ENCODE results near the gene NUDCD3.

Gene NUDCD3

DNA sequence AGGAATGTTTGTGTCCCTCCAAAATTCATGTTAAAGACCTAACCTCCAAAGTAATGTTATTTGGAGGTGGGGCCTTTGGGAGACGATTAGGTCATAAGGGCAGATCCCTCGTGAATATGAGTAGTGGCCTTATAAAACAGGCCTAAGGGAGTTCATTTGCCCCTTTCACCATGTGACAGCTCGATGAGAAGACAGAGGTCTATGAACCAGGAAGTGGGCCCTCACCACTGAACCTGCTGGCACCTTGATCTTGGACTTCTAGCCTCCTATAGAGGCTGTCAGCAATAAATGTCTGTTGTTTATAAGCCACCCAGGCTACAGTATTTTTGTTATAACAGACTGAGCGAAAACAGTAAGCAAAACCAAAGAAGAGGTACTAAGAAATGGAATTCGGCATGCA lies 14.1 kb downstream of the NUDCD3 start:
- peaks cover 11 to 27% of the 10 kb centered on the region in 2 experiments for H3K36me3 ChIP-seq (ENCODE audit: control insufficient read depth in 1 of 2, insufficient read depth in 2 of 2, low read length in 2 of 2)
- no peak overlapping the region for H2AFZ ChIP-seq (ENCODE audit: insufficient read depth, low read length, poor library complexity)
- H4K8ac ChIP-seq (ENCODE audit: low read depth, low read length) = no peak overlapping the region
- H3K79me1 ChIP-seq (ENCODE audit: low read length) = no peaks in the 10 kb centered on the region
- no peak overlapping the region for H2BK5ac ChIP-seq (ENCODE audit: low read depth, low read length, poor library complexity)
- no peaks in the 10 kb centered on the region for H3K79me2 ChIP-seq (ENCODE audit: control insufficient read depth, insufficient read depth, low read length, poor library complexity)
- H3K27ac ChIP-seq (ENCODE audit: low read depth, low read length) = no peak overlapping the region
- no peak overlapping the region for H3K18ac ChIP-seq (ENCODE audit: low read length)
- H4K91ac ChIP-seq (ENCODE audit: low read depth, low read length) = no peak overlapping the region
- no peak for DNase-seq
- peaks cover 0 to 3% of the 10 kb centered on the region in 2 experiments for H3K4me1 ChIP-seq (ENCODE audit: control insufficient read depth in 1 of 2, insufficient read depth in 2 of 2, low read length in 2 of 2)
- H3K9ac ChIP-seq (ENCODE audit: low read length) = no peak overlapping the region
- H3K23ac ChIP-seq (ENCODE audit: low read length) = no peak overlapping the region
- no peaks in the 10 kb centered on the region for H3K9me3 ChIP-seq (ENCODE audit: insufficient read depth, low read depth, low read length)
- H2BK120ac ChIP-seq (ENCODE audit: insufficient read depth, low read length, poor library complexity) = no peak overlapping the region
- no peak overlapping the region for H3K4ac ChIP-seq (ENCODE audit: low read depth, low read length)
- no peak overlapping the region for H4K12ac ChIP-seq (ENCODE audit: low read depth, low read length)
- H2AK5ac ChIP-seq (ENCODE audit: low read length) = no peak overlapping the region
- H3K14ac ChIP-seq (ENCODE audit: low read length) = no peak overlapping the region
- H3K27me3 ChIP-seq (ENCODE audit: insufficient read depth, low read length) = no peaks in the 10 kb centered on the region
- no peak overlapping the region for H3K4me2 ChIP-seq (ENCODE audit: low read length)
- H2BK12ac ChIP-seq (ENCODE audit: low read length) = no peak overlapping the region
- no CpG with 5 or more reads among the region's 5 CpGs for WGBS (ENCODE audit: extremely low coverage, insufficient coverage, insufficient read length)
- H3K4me3 ChIP-seq (ENCODE audit: low read depth, low read length) = no peak overlapping the region

DNA sequence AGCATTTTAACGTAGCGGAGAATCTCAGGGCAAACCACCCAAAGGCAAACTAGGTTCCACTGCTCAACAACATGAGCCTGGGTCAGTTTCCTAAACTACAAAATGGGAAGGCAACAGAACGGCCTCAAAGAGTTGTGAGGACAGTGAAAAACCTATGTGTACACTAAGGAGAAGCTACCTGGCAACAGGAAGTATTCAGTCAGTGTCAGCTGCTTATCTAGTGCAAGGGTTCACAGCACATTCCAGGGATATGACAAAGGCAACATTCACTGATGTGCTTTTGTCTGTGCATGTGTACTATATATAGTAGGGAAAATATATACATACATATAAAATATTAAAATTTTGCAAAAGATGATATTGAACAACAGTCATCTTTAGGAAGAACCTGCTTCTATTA lies 17.2 kb downstream of the NUDCD3 start:
- Histone ChIP-seq H3K79me2 (ENCODE audit: control insufficient read depth, insufficient read depth, low read length, poor library complexity) (no peaks in the 10 kb centered on the region), H3K18ac (ENCODE audit: low read length) (no peak overlapping the region), H3K9ac (ENCODE audit: low read length) (no peak overlapping the region), H4K91ac (ENCODE audit: low read depth, low read length) (no peak overlapping the region), H2BK12ac (ENCODE audit: low read length) (no peak overlapping the region), H3K4me3 (ENCODE audit: low read depth, low read length) (no peak overlapping the region), H2AK5ac (ENCODE audit: low read length) (no peak overlapping the region), H4K8ac (ENCODE audit: low read depth, low read length) (no peak overlapping the region), H3K4ac (ENCODE audit: low read depth, low read length) (no peak overlapping the region), H3K27me3 (ENCODE audit: insufficient read depth, low read length) (no peaks in the 10 kb centered on the region), H3K23ac (ENCODE audit: low read length) (no peak overlapping the region), H2BK120ac (ENCODE audit: insufficient read depth, low read length, poor library complexity) (no peak overlapping the region), H3K4me1 (ENCODE audit: control insufficient read depth in 1 of 2, insufficient read depth in 2 of 2, low read length in 2 of 2) (peaks cover 0 to 3% of the 10 kb centered on the region in 2 experiments), H2BK5ac (ENCODE audit: low read depth, low read length, poor library complexity) (no peak overlapping the region), H3K79me1 (ENCODE audit: low read length) (no peaks in the 10 kb centered on the region), H3K27ac (ENCODE audit: low read depth, low read length) (peak overlapping the region; percentile 56), H4K12ac (ENCODE audit: low read depth, low read length) (no peak overlapping the region), H2AFZ (ENCODE audit: insufficient read depth, low read length, poor library complexity) (no peak overlapping the region), H3K36me3 (ENCODE audit: control insufficient read depth in 1 of 2, insufficient read depth in 2 of 2, low read length in 2 of 2) (peaks cover 8 to 23% of the 10 kb centered on the region in 2 experiments), H3K14ac (ENCODE audit: low read length) (no peak overlapping the region), H3K4me2 (ENCODE audit: low read length) (peak overlapping the region; percentile 29), H3K9me3 (ENCODE audit: insufficient read depth, low read depth, low read length) (no peaks in the 10 kb centered on the region)
- peak; percentile 75 to 84 for DNase-seq
- WGBS (ENCODE audit: extremely low coverage, insufficient coverage, insufficient read length) = no CpG with 5 or more reads among the region's 3 CpGs

DNA sequence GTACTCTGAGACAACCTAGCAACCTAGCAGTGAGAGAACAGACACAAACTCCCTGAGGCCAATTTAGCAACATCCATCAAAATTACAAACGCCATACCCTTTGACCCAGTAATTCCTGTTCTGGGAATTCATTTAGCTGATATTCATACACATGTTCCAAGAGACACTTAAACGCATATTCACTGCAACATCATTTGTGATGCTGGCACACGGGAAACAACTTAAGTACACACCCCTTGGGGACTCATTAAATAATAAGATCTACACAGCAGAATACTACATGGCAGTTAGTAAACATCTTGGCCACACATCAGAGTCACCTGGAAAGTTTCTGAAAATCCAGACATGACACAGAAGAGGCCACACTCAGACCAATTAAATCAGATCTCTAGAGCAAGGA lies 17.6 kb downstream of the NUDCD3 start:
- Histone ChIP-seq H2AFZ (ENCODE audit: insufficient read depth, low read length, poor library complexity) (no peak overlapping the region), H3K23ac (ENCODE audit: low read length) (no peak overlapping the region), H3K36me3 (ENCODE audit: control insufficient read depth in 1 of 2, insufficient read depth in 2 of 2, low read length in 2 of 2) (peaks cover 8 to 21% of the 10 kb centered on the region in 2 experiments), H2BK120ac (ENCODE audit: insufficient read depth, low read length, poor library complexity) (no peak overlapping the region), H3K4me2 (ENCODE audit: low read length) (no peak overlapping the region), H2BK12ac (ENCODE audit: low read length) (no peak overlapping the region), H4K91ac (ENCODE audit: low read depth, low read length) (no peak overlapping the region), H3K79me2 (ENCODE audit: control insufficient read depth, insufficient read depth, low read length, poor library complexity) (no peaks in the 10 kb centered on the region), H3K4me3 (ENCODE audit: low read depth, low read length) (no peak overlapping the region), H3K18ac (ENCODE audit: low read length) (no peak overlapping the region), H4K8ac (ENCODE audit: low read depth, low read length) (no peak overlapping the region), H2AK5ac (ENCODE audit: low read length) (no peak overlapping the region), H3K4ac (ENCODE audit: low read depth, low read length) (no peak overlapping the region), H3K4me1 (ENCODE audit: control insufficient read depth in 1 of 2, insufficient read depth in 2 of 2, low read length in 2 of 2) (peaks cover 0 to 3% of the 10 kb centered on the region in 2 experiments), H3K9me3 (ENCODE audit: insufficient read depth, low read depth, low read length) (no peaks in the 10 kb centered on the region), H3K79me1 (ENCODE audit: low read length) (no peaks in the 10 kb centered on the region), H2BK5ac (ENCODE audit: low read depth, low read length, poor library complexity) (no peak overlapping the region), H3K14ac (ENCODE audit: low read length) (no peak overlapping the region), H3K27ac (ENCODE audit: low read depth, low read length) (peak overlapping the region; percentile 56), H3K27me3 (ENCODE audit: insufficient read depth, low read length) (no peaks in the 10 kb centered on the region), H4K12ac (ENCODE audit: low read depth, low read length) (no peak overlapping the region), H3K9ac (ENCODE audit: low read length) (no peak overlapping the region)
- WGBS (ENCODE audit: extremely low coverage, insufficient coverage, insufficient read length) = no CpG with 5 or more reads among the region's 3 CpGs
- DNase-seq = peak; percentile 40 to 72

DNA sequence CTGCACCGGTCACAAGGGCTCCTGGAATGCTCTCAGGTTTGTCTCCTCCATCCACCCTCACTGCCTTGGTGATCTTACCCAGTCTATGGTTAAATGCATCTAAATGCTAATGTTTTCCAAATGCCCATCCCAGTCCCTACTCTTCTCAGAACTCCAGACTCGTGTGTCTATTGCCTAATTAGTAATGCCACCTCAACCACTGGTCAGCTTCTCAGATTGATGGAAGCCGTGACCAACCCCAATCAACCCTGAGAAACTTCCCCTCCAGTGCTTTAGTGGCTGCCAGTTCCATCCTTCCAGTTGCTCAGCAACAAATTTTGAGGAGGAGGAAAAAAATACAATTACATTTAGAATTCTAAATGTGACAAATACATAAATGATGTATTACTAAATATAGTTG lies 18.6 kb downstream of the NUDCD3 start:
- Histone ChIP-seq H3K36me3 (ENCODE audit: control insufficient read depth in 1 of 2, insufficient read depth in 2 of 2, low read length in 2 of 2) (peaks cover 12 to 26% of the 10 kb centered on the region in 2 experiments), H3K27me3 (ENCODE audit: insufficient read depth, low read length) (no peaks in the 10 kb centered on the region), H3K4me3 (ENCODE audit: low read depth, low read length) (no peak overlapping the region), H2BK12ac (ENCODE audit: low read length) (no peak overlapping the region), H3K4me2 (ENCODE audit: low read length) (no peak overlapping the region), H3K14ac (ENCODE audit: low read length) (no peak overlapping the region), H4K91ac (ENCODE audit: low read depth, low read length) (no peak overlapping the region), H3K27ac (ENCODE audit: low read depth, low read length) (no peak overlapping the region), H2BK5ac (ENCODE audit: low read depth, low read length, poor library complexity) (no peak overlapping the region), H3K79me1 (ENCODE audit: low read length) (no peaks in the 10 kb centered on the region), H2BK120ac (ENCODE audit: insufficient read depth, low read length, poor library complexity) (no peak overlapping the region), H3K4me1 (ENCODE audit: control insufficient read depth in 1 of 2, insufficient read depth in 2 of 2, low read length in 2 of 2) (peaks cover 0 to 3% of the 10 kb centered on the region in 2 experiments), H3K9me3 (ENCODE audit: insufficient read depth, low read depth, low read length) (no peaks in the 10 kb centered on the region), H3K18ac (ENCODE audit: low read length) (no peak overlapping the region), H4K12ac (ENCODE audit: low read depth, low read length) (no peak overlapping the region), H2AK5ac (ENCODE audit: low read length) (no peak overlapping the region), H3K9ac (ENCODE audit: low read length) (no peak overlapping the region), H3K79me2 (ENCODE audit: control insufficient read depth, insufficient read depth, low read length, poor library complexity) (no peaks in the 10 kb centered on the region), H3K23ac (ENCODE audit: low read length) (no peak overlapping the region), H3K4ac (ENCODE audit: low read depth, low read length) (peak overlapping the region; percentile 3), H2AFZ (ENCODE audit: insufficient read depth, low read length, poor library complexity) (no peak overlapping the region), H4K8ac (ENCODE audit: low read depth, low read length) (no peak overlapping the region)
- no peak for DNase-seq
- WGBS (ENCODE audit: extremely low coverage, insufficient coverage, insufficient read length) = no CpG with 5 or more reads among the region's 3 CpGs
